NCI-H1048 (cell line): ENCODE data around the gene PLEKHS1.
"Not testable (repeated sequence)": the region's sequence is repeated elsewhere in the genome, so short reads cannot be mapped to it uniquely, and the experiment has no call there.

Source experiments
- DNase-seq: peaks from one replicate; lab custom pipeline; 2025; lab: John Stamatoyannopoulos, UW

PLEKHS1 gene

DNA sequence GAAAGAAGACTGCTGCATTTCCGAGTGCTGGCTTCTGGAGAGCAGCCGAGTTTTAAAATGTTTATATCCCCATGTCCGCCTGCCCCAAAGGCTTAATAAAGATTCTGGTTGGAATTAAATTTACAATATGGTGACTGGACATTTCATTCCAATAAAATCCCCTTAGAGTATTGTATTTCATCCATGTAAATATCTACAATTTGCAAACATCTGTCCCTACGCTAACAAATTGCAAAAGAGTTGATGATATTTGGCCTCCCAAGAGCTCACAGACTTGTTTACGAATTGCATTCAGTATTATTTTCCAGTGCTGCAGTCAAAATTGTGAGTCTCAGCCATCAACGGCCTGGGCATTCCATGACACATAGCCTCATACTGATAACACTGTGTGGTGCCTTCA lies 50.1 kb downstream of the PLEKHS1 start:
- DNase-seq = no peak

DNA sequence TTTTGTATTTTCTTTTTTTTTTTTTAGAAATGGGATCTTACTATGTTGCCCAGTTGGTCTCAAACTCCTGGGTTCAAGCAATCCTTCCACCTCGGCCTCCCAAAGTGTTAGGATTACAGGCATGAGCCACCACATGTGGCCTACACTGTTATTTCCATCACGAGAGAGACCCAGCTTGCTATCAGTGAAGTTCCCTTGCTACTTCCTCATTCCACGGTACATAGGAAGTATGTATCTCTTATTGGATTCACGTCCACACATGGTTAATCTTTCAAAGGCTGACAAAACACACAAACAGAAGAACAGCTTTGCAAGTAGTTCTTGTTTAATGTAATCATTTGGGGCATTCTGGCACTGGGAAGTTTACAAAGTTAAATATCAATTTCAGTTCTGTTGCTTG lies 51.5 kb downstream of the PLEKHS1 start:
- DNase-seq = no peak

DNA sequence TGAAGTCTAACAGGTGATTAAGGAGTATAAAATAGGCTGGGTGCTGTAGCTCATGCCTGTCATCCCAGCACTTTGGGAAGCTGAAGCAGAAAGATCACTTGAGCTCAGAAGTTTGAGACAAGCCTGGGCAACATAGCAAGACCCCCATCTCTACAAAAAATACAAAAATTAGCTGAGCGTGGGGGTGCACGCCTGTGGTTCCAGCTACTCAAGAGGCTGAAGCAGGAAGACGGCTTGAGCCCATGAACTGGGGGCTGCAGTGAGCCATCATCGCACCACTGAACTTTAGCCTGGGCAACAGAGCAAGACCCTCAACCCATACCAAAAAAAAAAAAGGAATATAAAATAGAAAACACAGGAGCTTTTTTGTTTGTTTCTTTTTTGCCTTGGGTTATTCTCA lies 55.0 kb downstream of the PLEKHS1 start:
- no peak for DNase-seq

DNA sequence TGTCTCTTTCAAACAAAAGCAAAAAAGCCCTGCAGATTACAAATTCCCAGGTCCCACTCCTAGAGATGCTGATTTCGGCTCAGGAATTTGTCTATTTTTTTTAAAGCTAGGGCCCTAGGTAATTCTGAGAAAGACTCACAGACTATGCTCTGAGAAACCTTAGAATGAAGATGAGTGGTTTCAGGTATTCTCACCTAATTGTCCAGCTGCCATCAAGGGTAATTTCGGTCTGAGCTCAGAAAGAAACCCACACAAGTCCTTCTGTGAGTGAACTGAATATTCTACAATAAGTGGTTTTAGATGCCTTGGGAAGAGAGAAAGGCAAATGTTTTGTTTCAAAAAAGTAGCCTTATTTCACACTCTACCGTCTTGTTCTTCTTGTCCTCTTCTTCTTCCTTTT lies 56.7 kb downstream of the PLEKHS1 start:
- no peak for DNase-seq

DNA sequence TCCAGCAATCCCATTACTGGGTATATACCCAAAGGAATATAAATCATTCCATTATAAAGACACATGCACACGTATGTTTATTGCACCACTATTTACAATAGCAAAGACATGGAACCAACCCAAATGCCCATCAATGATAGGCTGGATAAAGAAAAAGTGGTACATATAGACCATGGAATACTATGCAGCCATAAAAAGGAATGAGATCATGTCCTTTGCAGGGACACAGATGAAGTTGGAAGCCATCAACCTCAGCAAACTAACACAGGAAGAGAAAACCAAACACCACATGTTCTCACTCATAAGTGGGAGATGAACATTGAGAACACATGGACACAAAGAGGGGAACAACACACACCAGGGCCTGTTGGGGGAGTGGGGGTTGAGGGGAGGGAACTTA lies 63.2 kb downstream of the PLEKHS1 start:
- DNase-seq = not testable (repeated sequence)

DNA sequence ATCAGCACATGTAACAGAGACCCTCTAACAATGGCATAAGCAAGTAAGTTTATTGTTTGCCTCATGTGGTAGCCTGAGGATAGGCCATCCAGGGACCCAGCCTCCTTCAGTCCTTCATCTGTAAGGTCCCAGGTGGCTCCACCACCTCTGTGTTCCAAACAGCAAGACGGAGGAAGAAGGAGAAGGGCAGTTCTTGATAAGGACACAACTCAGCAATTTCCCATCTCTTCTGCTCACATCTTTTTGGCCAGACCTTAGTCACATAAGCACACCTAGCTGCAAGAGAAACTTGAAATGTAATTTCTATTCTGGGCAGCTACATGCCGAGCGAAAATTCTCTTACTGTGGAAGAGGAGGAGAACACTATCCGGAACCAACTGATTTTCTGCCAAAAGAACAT lies 68.5 kb downstream of the PLEKHS1 start:
- DNase-seq = no peak

DNA sequence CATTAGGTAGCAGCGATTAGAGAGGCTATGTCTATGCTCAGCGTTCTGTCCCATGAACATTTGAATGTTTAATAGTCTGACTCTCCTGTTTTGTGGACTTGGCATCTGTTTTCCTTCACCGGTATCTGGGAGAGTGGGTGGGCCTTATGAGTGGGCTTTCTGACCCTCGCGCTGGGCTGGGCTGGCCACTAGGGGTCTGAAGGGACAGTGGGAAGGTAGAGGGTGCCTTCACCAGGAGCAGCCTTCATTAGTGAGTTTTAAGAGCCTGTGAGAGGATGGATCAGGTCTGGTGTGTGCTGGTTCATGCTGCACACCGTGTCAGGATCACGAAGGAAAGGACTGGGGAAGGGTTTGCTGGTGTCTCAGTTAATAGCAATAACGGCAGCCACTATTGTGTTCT lies 69.0 kb downstream of the PLEKHS1 start:
- DNase-seq = no peak

DNA sequence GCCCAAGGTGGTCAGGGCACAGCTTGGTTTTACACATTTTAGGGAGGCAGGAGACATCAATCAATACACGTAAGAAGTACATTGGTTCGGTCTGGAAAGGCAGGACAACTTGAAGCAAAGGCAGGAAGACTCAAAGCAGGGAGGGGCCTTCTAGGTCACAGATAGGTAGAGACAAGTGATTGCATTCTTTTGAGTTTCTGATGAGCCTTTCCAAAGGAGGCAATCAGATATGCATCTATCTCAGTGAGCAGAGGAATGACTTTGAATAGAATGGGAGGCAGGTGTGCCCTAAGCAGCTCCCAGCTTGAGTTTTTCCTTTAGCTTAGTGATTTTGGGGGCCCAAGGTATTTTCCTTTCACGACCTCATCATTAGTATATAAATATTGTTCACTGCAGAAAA lies 69.8 kb downstream of the PLEKHS1 start:
- DNase-seq = not testable (repeated sequence)

DNA sequence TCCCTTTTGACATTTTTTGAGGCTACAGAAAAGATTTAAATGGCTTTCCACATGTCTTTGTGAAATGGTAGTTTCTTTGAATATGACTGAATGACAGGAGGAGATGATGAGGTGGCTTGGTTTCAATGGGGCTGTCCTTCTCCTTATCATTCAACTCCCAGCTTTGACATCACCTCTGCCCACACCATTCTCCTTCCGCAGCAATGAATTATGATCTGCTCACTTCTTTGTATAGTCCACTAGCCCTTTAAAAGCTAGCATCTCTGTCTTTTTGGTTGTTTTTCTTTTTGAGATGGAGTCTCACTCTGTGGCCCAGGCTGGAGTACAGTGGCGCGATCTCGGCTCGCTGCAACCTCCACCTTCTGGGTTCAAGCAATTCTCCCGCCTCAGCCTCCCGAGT lies 70.7 kb downstream of the PLEKHS1 start:
- no peak for DNase-seq

DNA sequence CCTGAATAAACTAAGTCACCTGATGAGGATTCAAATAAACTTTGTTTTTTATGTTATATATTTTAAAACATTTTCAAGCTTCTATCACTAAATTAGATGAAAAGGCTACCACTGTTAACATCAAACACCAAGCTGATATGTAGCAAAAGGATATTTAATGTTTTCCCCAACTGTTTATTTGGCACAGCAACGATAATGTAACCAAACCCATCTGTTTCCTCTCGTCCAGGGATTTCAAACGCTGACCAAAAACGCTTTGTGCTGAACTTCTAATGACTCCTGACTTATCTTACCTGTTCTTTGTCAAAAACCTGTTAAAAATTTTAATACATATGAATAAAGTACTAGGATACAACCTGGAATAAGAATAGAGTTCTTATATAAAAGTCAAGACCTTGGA lies 71.9 kb downstream of the PLEKHS1 start:
- no peak for DNase-seq

DNA sequence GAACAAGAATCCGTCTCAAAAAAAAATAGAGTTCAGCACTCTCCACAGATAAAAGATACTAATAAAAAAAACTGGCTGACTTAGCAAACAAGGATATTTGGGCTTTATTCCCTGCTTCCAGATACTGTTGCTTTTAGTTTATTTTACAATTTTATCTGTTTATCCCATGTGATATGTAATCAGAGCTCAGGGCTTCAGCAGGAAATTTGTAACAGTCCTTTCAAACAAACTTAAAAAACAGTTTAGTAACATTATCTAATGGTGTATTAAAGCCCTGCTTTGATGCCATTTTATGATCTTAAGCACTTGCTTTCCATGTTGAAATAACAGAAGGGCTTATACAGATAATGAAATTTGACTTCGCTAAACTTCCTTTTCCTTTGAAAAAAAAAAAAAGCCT lies 74.3 kb downstream of the PLEKHS1 start:
- DNase-seq = no peak

DNA sequence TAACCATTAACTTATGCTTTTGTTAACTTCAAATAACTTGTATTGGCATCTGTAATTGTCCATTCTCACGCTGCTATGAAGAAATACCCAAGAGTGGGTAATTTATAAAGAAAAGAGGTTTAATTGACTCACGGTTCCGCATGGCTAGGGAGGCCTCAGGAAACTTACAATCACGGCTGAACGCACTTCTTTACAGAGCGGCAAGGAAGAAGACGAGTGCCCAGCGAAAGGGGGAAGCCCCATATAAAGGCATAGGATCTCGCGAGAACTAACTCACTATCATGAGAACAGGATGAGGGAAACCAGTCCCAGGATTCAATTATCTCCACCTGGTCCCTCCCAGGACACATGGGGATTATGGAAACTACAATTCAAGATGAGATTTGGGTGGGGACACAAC lies 77.1 kb downstream of the PLEKHS1 start:
- not testable (repeated sequence) for DNase-seq
